Fibroblast of villous mesenchyme (primary cell): ENCODE measurements around the gene ZMYND11. TPM values are rescaled to one million over a fixed set of nuclear protein-coding genes. Genes with fewer than 3 reads are reported as not detected.

Source experiments
- DNase-seq: peaks from one replicate; pipeline ENCODE4 v3.0.0-alpha.2; 2010; ENCODE audit warnings: low read depth
- H3K4me3 ChIP-seq: 2 replicates; pipeline ENCODE4 v1.5.1; 2011; ENCODE audit warnings: low read depth, mild to moderate bottlenecking, low read length
- CTCF ChIP-seq: IDR thresholded peaks from 2 replicates; pipeline ENCODE4 v1.5.1; 2012; ENCODE audit warnings: low read depth, mild to moderate bottlenecking, low read length; ENCODE audit not compliant: insufficient read depth
- total RNA-seq: library from RNA; depleted of rRNA; stranded (reverse); fragments of >200 nt; gene quantifications from 2 replicates; pipeline ENCODE4 v1.2.3, GENCODE V29; 2012

Gene ZMYND11
- total RNA-seq, 1 donor = 53.5 TPM

GRCh38 chr10:271201-271600 is 135.9 kb downstream of the ZMYND11 start:
- no peak for TF ChIP-seq CTCF
- no peak overlapping the region for H3K4me3 ChIP-seq
- no peak for DNase-seq

GRCh38 chr10:271722-272121 is 136.5 kb downstream of the ZMYND11 start:
- no peak for TF ChIP-seq CTCF

GRCh38 chr10:273088-273487 is 137.8 kb downstream of the ZMYND11 start:
- DNase-seq = no peak
- no peak overlapping the region for H3K4me3 ChIP-seq
- no peak for TF ChIP-seq CTCF

More at GRCh38 chr10:271722-272121, 136.5 kb downstream of the ZMYND11 start:
- no peak for DNase-seq
- H3K4me3 ChIP-seq = no peak overlapping the region

GRCh38 chr10:274866-275265 is 139.6 kb downstream of the ZMYND11 start:
- no peak for TF ChIP-seq CTCF
- H3K4me3 ChIP-seq = no peak overlapping the region
- DNase-seq = no peak

- no peak overlapping the region for H3K4me3 ChIP-seq
- DNase-seq = no peak
- TF ChIP-seq CTCF = no peak
Observed at GRCh38 chr10:275680-276079, 140.4 kb downstream of the ZMYND11 start.

GRCh38 chr10:277963-278362 is 142.7 kb downstream of the ZMYND11 start:
- DNase-seq = no peak
- no peak for TF ChIP-seq CTCF
- H3K4me3 ChIP-seq = no peak overlapping the region

- no peak for DNase-seq
- no peak overlapping the region for H3K4me3 ChIP-seq
- no peak for TF ChIP-seq CTCF
Observed at GRCh38 chr10:278707-279106, 143.5 kb downstream of the ZMYND11 start.
